ENCODE measurements around the gene CCT3.

The CCT3 gene

GRCh38 chr1:156319664-156320063, 18.4 kb downstream of the CCT3 start:
- DNase-seq: no peak

- DNase-seq: no peak
Observed at GRCh38 chr1:156316909-156317308, 21.2 kb downstream of the CCT3 start.

DNA sequence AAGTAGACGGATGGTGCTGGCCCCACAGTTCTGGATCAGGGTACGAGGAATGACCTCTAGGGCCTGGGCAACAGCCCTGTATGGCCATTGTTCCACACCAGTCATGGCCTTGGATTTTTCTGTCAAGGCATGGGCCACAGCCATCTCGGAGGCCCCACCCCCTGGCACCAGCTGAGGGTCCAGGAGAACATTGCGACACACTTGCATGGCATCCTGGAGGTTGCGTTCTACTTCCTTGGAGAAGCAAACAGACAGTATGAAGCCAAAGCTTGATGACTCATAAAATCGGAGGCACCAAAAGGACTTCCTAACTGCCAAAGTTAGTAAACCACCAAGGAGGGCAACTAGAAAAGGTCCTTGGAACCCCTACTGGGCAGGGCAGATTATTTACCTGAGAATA, 27.1 kb downstream of the CCT3 start:
- no peak for DNase-seq

GRCh38 chr1:156308078-156308477, 30.0 kb downstream of the CCT3 start:
- no peak for DNase-seq

DNA sequence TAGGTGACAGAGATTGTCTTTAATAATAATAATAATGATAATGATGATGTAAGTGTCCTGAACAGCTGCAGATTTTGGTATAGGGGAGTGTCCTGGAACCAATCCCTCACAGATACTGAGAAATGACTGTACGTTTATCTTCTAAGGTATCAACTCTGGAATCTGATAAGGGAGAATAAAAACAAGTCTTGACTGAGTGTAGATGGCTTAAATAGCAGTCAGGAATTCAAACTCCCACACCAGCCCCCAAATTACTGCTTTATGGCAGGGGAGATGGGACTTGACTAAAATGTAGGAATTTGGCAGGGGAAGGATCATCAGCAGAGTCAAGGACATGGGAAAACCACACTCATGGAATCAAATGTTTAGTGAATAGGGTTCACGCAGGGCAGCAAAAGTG, 32.9 kb downstream of the CCT3 start:
- no peak for DNase-seq

DNA sequence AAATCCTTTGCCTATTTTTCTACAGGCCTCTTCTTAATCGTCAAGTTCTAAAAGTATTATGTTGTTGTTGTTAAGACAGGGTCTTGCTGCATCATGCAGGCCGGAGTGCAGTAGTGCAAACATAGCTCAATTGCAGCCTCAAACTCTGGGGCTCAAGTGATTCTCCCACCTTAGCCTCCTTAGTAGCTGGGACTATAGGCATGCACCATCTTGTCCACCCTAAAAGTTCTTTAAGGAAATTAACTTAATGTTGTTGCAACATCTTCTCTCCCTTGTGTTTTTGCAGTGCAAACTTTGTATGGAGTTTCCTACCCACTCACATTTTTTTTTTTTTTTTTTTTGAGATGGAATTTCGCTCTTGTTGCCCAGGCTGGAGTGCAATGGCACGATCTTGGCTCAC, 34.9 kb downstream of the CCT3 start:
- no peak for DNase-seq

GRCh38 chr1:156298852-156299357, 39.2 kb downstream of the CCT3 start, which contains the start of gene VHLL:
Gene VHLL (minus strand): TSS chr1:156299307. CDS start chr1:156299189, 118 bp downstream.
- DNase-seq: no peak

- peak; percentile 36 for DNase-seq
Observed at GRCh38 chr1:156295391-156295947, 42.6 kb downstream of the CCT3 start, which contains the start of gene GLMP. Gene GLMP (minus strand): TSS chr1:156295679. CDS start chr1:156295645, 34 bp downstream.

- no peak for DNase-seq
Observed at GRCh38 chr1:156293895-156294294, 44.2 kb downstream of the CCT3 start.

DNA sequence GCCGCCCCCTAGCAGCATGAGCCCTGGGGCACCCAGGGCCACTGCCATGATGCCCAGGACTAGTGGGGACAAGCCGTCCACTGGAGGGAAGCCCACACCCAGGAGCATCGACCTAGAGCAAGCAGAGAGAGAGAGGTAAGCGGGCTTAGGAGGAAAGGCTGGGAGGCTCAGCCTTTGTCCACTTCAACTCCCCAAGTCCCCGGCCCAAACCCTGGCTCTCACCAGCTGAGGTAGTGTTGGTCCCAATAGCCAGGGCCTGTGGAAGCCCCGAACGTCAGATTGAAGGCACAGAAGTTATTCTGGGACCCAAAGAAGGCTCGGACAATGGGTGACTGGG, 45.0 kb downstream of the CCT3 start:
- DNase-seq: no peak

- no peak for DNase-seq
Observed at GRCh38 chr1:156291226-156292061, 46.6 kb downstream of the CCT3 start.

DNA sequence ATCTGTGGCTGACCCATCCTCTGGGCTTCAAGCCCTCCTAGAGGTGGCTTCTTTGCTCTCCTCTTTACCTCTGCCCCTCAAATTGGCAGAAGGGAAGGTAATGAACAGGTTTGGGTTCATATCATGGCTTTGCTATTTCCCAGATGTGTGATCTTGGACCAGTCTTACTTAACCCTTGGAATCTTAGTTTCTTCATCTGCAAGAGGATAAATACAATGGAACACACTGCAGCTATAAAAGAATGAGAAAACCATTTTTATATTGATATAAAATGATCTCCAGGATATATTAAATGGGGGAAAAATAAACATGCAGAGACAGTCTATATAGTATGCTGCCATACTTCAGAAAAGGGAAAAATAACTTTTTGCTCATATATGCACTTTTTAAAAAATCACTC, 48.2 kb downstream of the CCT3 start:
- no peak for DNase-seq

DNA sequence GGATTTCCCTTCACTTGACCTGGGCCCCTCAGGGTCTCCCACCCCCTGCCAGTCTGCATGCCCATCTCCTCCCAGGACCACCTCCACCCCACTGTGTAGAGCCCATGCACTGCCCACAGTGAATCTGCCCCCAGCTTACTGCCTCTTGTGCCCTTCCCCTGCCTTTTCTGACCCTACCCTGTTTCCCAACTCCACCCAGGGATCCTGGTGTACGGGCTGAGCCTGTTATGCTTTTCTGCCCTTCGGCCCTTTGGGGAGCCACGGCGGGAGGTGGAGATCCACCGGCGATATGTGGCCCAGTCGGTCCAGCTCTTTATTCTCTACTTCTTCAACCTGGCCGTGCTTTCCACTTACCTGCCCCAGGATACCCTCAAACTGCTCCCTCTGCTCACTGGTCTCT, 52.0 kb downstream of the CCT3 start:
- DNase-seq: no peak

DNA sequence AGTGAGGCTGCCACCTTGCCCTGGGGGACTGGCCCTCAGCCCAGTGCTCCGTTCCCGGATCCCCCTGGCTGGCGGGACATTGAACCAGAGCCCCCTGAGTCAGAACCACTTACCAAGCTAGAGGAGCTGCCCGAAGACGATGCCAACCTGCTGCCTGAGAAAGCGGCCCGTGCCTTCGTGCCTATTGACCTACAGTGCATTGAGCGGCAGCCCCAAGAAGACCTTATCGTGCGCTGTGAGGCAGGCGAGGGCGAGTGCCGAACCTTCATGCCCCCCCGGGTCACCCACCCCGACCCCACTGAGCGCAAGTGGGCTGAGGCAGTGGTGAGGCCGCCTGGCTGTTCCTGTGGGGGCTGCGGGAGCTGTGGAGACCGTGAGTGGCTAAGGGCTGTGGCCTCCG, 52.7 kb downstream of the CCT3 start:
- DNase-seq: no peak

- DNase-seq: no peak
Observed at GRCh38 chr1:156284757-156285156, 53.3 kb downstream of the CCT3 start.

DNA sequence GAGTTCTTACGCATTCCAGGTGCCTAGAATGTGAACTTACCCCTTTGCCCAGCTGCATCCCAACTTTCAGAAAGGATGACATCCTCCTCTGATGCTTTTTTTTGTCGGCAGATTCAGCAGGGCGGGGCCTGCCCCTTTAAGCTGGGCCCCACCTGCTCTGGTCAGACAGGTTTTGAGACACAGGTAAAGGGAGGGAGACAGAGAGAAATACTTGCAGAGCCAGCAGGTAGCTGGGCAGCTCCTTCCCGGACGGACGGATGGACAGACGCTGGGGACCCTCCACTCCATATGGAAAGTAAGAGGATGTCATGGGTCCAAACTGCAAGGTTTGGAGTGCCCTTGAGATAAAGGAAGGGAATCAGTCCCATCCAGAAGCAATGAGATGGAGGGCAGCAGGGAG, 54.0 kb downstream of the CCT3 start, which contains the start of gene TMEM79:
Gene TMEM79 (plus strand): TSS at position 214 of the 400 bp plus-strand sequence. CDS start 902 bp downstream, outside the sequence.
- no peak for DNase-seq

DNA sequence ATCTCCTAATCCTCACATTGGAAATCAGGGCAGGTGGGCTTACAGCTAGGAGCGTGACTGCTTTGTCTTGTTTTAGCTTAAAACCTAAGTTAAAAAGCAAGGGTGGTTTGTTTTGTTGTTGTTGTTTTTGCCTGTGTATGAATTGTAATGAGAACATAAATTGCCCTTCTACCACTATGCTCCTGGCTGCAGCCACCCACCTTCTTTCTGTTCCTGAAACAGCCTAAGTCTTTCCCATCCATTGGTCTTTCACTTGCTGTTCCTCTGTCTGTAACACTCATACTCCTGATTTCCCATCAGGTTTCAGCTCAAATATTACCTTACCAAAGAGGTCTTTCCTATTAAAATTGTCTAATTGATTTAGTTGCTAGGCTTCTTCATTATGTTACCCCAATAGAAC, 54.6 kb downstream of the CCT3 start:
- no peak for DNase-seq

DNA sequence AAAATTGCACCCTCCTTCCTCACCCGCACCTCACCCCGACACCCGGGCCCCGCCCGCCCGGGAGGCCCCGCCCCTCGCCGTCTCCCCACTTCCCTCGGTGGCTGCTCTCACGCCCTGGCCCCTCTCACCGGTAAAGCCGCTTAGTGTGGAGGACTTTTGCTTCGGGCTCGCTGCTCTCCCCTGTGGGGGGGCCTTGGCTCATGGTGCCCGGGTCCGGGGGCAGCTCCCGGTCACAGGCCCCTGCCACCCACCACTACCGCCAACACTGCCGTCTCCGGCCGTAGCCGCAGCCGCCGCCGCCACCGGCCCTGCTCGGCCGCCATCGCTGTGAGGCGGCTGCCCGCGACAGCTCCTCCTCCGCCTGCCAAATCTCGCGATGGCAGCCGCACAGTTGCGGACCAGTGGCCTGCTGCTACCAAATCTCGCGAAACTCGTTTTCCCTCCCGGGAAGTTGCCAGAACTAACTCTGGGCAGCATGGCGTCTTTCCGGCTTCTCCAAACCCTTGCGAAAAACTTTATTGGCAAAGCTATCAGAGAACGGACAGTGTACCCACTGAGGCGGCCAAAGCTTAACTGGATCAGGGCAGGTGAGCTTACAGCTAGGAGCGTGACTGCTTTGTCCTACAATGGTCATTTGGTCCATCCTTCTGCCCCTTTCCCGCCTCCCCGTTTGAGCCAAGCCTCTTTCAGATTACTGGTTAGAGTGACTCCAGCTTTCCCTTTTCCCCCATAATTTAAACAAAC, 55.4 kb downstream of the CCT3 start, which contains the start of gene SMG5:
Gene SMG5 (minus strand): TSS at position 347 of the 744 bp plus-strand sequence. CDS start 145 bp downstream, at position 202.
- peak; percentile 91 for DNase-seq

DNA sequence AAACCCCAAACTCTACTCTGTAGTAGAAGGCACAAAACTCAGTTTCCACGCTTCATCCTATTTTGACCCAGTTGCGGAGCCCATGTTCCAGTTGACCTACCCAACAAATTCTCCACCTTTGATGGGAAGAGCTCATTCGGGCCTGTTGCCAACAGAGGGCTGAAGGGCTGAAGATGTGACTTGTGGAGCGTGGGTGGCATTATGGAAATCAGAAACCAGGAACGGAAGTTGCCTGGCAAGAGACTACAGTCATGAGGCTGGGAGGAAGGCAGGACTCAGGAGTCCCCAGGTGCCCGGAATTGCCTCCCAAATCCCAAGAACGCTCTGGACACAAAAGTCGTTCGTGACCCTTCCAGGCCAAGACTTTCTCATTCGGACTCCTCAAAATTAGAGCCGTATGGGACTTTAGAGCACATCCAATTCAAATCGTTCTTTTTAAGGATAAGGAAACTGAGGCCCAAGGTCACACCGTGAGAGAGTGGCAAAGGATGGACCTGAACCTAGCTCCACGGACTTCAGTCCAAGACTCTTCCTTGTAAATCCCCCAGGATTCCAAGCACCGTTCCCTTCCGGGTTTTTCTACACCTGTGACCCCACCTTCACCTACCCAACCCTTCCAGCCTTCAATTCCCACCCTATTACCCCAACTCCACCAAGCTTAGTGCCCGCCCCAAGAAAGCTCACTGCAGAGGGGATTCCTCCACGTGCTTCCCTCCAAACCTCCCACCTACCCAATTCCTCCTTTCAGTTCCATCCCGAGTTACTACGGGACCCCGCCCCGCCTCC, 56.2 kb downstream of the CCT3 start:
- DNase-seq: no peak

DNA sequence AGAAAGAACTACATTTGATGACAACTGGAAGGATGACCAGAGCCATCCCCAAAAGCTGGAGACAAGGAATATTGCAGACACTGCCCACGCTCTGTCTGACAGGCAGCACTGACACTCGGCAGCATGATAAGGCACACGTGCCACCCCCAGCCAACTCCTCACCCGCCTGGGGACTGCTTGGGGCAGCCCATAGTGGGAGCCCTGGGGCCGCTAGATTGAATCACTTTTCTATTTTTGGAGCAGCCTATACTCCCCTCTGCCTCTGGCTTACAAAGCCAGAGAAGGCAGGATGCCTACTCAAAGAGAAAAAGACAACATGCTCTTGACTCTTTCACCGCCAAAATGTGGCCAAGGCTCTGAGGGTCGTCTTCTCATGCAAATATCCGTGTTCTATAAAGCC, 56.8 kb downstream of the CCT3 start:
- no peak for DNase-seq

DNA sequence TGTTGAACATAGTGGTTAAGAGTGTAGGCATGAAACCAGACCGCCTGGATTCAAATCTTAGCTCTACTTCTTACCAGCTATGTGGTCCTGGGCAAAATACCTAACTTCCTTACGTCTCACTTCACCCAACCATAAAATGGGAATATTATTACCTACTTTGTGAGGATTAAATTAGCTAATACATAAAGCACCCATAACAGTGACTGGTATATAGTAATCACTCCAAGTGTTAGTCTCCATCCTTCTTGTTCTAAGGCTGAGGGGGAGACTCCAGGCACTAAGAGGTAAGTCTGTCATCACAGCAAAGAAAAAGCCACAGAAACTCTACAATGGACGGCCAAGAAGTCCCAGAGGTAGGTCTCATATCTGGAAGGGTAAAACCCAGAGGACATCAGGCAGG, 58.3 kb downstream of the CCT3 start:
- no peak for DNase-seq

DNA sequence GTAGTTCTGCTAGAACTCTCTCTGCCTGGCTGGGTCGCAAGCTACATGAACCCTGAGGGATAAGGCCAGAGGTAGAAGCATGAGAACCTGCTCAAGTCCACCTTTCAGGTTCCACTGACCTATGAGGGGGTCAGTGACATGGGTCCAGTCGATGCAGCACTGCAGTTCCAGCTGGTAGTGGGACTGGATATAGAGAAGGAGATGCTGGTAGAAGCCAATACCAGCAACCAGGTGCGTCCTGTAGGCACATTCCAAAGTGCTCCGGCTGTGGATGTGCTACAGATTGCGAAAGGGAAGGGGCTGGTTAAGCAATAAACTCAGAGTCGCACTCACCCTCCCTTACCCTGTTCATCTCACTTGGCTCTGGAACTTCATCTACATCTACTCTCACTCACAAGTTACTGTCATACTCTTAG, 61.1 kb downstream of the CCT3 start:
- DNase-seq: no peak
